ENCODE data around the gene FNDC3B.
A peak's percentile ranks its signal among the peaks of the same experiment; 100 is the strongest.
"Not testable (repeated sequence)": the region's sequence is repeated elsewhere in the genome, so short reads cannot be mapped to it uniquely, and the experiment has no call there.

FNDC3B gene

GRCh38 chr3:172039436-172040077 is at the start of gene FNDC3B:
TSS of gene FNDC3B (plus strand) at chr3:172039578. CDS start at chr3:172112480, 72,902 bp downstream.
- DNase-seq: peak; percentile 87

- DNase-seq: not testable (repeated sequence)
Measured at GRCh38 chr3:171990239-171990638, 49.1 kb upstream of the FNDC3B start.

- no peak for DNase-seq
Measured at GRCh38 chr3:171991166-171991565, 48.2 kb upstream of the FNDC3B start.

DNA sequence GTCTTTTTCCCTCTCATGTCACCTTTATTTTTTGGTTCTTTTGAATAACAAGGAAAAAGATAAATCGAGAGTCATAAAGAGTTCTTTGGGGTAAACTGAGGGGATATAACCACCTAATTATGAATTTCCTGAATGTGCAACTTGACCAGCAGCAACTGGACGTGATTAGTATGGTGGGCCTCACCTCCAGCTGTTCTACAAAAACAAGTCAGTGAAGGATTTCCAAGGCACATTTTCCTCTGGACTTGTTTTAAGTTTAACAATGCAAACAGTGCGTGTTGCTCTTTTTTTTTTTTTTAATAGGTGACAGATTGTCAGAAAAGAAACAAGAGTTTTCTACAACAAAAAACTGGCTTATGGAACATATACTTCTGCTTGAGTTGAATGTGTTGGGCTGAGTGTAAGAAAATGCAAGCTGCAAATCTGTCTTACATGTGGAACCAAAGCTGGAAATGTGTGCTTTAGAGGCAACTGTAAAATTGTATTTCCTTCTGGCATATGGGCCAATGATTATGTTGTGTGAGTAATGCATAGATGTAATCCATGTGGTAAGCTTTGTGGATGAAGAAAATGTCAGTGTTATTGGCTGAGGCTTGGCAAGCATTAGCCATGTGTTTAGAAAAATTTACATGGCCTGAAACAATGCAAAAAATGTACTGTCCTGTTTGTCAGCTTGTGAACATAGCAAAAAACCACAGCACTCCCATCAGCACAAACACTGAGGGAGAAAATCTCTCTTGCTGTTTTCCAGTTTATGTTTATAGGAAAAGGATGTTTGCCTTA is 44.5 kb upstream of the FNDC3B start:
- DNase-seq: no peak

- DNase-seq: no peak
Measured at GRCh38 chr3:171995486-171995885, 43.9 kb upstream of the FNDC3B start.

DNA sequence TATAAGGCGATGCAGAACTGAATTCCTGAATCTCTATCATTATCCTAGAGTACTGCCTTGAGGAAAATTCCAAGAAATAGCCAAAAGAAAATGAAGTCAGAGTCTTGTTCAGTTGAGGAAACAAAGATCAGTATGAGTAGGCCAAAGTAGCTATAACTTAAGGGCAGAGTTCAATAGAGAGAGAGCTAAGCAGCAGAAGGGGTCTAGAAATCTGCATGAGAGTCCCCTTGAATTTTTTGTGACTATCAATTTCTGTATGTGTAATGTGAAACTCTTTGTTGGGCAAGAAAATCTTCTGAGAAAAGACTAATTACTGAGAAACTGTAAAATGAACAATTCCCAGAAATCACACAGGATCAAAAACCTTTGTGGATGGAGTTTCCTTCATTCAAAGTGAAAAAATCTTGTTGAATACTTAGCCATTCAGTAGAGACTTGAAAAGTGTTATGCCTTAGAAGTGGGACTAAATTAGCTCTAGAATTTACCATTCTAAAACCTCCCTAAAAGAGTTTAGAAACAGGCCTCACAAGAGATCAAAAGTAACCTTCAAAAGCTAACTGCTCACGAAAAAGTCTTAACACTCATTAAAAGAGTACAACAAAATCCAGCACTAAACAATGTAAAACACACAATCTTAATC is 43.1 kb upstream of the FNDC3B start:
- no peak for DNase-seq

- DNase-seq: not testable (repeated sequence)
Measured at GRCh38 chr3:171998731-171999130, 40.6 kb upstream of the FNDC3B start.

DNA sequence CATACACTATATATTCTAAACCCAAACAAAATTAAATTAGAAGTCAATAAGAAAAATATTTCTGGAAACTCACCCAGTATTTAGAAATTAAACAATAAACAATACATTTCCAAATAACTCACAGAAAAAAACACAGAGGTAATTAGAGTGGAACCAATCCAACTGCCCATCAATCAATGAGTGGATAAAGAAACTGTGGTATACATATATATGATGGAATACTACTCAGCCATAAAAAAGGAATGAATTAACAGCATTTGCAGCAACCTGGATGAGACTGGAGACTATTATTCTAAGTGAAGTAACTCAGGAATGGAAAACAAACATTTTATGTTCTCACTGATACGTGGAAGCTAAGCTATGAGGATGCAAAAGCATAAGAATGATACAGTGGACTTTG is 37.8 kb upstream of the FNDC3B start:
- DNase-seq: not testable (repeated sequence)

DNA sequence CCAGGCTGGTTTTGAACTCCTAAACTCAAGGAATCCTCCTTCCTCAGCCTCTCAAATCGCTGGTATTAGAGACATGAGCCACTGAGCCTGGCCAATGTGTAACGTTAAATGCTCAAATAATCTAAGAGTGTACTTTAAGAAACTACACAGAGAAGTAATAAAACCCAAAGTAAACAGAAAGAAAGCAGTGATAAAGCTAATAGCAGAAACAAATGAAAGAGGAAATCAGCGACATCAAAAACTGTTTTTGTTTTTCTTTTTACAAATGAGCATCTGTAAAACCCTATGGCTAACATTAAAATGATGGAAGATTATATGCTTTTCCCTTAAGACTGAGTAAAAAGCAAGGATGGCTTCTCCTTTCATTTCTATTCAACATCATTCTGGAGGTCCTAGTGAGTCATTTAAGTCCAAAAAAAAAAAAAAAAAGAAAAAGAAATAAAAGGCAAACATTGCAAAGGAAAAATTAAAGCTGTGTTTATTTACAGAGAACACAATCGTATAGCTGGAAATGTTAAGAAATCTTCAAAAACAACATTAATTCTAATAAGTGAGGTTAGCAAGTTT is 36.8 kb upstream of the FNDC3B start:
- DNase-seq: no peak

DNA sequence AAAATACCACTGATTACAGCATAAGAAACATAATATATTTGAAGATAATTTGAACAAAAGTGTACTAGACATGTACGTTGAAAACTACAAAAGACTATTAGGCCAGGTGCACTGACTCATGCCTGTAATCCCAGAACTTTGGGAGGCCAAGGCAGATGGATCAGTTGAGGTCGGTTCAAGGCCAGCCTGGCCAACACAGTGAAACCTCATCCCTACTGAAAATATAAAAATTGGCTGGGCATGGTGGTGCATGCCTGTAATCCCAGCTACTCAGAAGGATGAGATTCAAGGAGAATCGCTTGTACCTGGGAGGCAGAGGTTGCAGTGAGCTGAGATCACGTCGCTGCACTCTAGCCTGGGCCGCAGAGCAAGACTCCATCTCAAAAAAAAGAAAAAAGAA is 36.2 kb upstream of the FNDC3B start:
- no peak for DNase-seq

DNA sequence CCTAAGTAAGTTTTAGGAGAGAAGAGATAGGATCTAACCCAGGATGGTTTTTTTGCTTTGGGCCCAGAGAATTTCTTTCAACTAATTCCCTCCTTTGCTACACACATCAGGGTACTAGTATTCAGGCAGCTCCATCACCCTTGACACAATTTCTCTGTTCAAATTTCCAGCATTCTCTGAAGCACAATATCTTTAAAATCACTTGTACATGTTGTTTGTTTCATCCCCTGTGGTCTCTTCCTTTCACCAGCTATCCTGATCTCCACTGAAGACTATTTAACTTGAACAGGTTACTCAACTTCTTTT is 32.4 kb upstream of the FNDC3B start:
- DNase-seq: no peak

- DNase-seq: no peak
Measured at GRCh38 chr3:172009803-172010202, 29.6 kb upstream of the FNDC3B start.

DNA sequence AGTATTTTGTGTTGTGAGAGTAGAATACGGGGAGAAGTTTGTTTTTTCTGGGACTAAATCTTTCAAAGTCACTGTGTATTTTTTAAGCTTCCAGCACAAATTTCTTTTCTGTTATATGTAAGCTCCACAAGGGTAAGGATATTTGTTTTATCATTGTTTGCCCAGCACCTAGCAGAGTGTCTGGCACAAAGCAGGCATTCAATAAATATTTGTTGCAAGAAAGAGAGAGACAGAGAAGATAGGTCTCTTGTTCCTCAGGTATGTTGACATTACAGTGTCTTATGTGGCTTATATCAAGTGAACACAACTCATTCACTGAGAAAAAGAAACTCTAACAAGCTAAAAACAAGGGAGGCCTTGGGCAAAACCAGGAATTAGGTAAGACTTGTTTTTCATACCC is 26.6 kb upstream of the FNDC3B start:
- no peak for DNase-seq

DNA sequence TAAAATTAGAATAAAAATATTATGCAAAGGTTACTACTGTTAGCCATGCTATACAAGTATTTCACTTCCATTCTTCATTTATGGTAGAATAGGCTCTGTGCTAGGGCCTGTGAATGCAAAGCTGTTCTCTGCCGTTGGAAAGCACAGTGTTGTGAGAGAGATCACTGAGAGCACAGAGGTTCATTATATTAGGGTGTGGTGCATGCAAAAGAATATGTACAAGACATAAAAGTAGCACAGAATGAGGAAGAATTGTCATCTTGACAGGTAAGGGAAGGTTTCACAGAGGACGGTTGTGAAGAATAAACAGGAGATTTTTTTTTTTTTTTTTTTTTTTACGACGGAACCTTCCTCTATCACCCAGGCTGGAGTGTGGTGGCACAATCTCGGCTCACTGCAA is 25.2 kb upstream of the FNDC3B start:
- no peak for DNase-seq

DNA sequence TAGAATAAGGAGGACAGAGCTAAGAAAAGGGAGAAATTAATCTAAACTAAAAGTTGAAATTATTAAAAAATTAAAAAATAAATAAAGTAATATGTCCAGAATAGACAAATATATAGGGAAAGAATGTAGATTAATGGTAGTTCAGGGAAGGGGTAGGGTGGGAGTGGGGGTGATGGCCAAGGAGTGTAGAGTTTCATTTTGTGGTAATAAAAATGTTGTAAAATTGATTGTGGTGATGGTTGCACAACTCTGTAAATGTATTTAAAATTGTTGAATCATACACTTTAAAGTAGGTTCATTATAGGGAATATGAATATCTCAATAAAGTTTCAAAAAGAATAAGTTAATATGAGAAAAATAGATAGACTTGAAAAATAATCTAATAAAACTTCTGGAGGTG is 21.0 kb upstream of the FNDC3B start:
- no peak for DNase-seq

DNA sequence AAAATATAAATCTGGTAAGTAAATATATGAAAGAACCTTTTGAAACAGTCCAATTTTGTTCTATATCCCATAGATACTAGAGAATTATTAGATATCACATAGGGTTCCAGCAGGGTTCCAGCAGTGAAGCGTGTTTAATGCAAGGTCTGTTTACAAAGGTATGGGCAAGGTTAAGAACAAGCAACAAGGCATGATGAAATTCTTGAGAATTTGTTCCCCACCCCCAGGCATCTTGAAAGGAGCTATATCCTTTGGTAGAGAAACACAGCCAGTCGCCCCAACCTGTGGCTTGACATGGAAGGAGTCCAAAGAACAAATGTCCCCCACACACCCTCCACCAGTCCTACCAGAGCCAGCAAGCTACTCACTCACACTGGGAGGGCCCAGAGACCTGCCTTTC is 18.6 kb upstream of the FNDC3B start:
- DNase-seq: no peak

GRCh38 chr3:172021164-172021563 is 18.2 kb upstream of the FNDC3B start:
- DNase-seq: no peak

GRCh38 chr3:172021859-172022258 is 17.5 kb upstream of the FNDC3B start:
- DNase-seq: no peak

GRCh38 chr3:172023915-172024314 is 15.5 kb upstream of the FNDC3B start:
- DNase-seq: no peak

DNA sequence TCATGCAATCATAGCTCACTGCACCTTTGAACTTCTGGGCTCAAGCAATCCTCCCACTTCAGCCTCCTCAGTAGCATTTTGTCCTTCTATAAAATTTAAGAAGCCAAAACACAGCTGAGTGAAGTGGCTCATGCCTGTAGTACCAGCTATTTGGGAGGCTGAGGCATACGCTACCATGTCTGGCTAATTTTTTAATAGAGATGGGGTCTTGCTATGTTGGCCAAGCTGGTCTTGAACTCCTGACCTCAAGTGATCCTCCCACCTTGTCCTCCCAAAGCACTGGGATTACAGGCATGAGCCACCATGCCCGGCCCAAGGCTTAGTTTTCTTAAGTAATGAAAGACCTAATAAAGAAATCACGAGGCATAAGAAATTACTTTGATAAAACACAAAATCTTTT is 14.7 kb upstream of the FNDC3B start:
- no peak for DNase-seq

- DNase-seq: no peak
Measured at GRCh38 chr3:172029425-172030098, 9.8 kb upstream of the FNDC3B start.

DNA sequence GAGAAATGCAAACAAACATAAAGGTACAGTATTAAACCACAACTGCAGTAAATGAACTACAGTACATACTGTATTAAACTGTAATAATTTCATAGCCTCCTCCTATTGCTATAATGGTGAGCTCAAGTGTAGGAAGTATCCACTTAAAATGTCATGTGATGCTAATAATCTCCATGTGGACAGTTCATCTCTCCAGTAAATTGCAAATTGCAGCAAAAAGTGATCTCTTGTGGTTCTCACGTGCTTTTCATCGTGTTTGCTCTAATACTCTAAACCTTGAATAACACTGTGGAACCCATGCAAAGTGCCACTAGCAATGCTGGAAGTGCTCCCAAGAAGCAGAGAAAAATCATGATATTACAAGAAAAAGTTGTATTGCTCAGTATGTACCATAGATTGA is 9.2 kb upstream of the FNDC3B start:
- DNase-seq: peak; percentile 79

GRCh38 chr3:172031996-172032395 is 7.4 kb upstream of the FNDC3B start:
- DNase-seq: no peak

Data from DMS79 treated with DMSO at 0.1 percent for 48 hours (cell line).